GM18508 (cell line): ENCODE measurements around the gene ARL2.

ENCODE experiments used
- ATAC-seq: cut with Tn5 transposase; IDR thresholded peaks from one replicate; pipeline ENCODE4 v1.9.1; 2021; ENCODE audit warnings: moderate number of reproducible peaks; ENCODE audit not compliant: insufficient read depth, unreplicated experiment

The ARL2 gene

DNA sequence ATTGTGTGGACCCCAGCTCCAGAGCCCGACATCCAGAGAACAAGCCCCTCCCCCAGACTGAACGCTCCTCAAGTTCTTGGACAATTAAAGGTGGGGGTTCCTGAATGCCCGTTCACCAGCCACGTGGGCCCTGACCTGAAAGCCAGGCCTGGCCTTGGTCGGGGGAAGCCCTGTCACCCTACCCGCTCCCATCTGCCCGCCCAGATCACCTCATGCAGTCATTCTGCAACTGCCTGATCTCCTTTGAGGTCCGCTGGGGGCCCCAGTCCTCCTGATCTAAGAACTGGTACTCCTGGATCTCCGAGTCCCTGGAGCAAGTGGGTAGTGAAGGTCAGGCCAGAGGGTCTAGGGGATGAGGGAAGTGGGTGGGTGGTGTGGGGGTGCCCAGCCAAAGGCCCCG is 53.5 kb downstream of the ARL2 start:
- no peak for ATAC-seq

DNA sequence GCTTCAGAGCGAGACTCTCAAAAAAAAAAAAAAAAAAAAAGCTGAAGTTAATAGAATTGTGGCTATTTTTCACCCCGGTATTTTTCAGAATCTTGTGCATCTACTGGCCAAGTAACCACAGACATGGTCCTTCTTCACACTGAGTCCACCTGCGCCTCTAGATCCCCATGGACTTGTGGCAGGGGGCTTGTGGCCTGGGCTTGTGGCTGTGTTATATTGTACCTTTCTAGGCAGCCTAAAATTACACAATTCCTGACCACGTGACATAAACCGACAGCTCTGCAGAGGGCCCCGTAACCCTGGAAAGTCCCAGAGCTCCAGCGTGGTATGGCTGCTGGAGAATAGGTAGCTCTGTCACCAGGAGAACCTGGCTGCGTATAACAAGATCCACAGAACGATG is 55.3 kb downstream of the ARL2 start:
- ATAC-seq, result no peak
